ENCODE results near the gene DMD.

Gene DMD

GRCh38 chrX:32614707-32615106 lies 596.6 kb downstream of the DMD start:
- H3K4me1 ChIP-seq = no peaks in the 10 kb centered on the region
- H3K4me3 ChIP-seq = no peak overlapping the region
- H3K36me3 ChIP-seq = no peaks in the 10 kb centered on the region
- peaks cover 64% of the 10 kb centered on the region for H3K27me3 ChIP-seq
- no peak overlapping the region for H3K9ac ChIP-seq
- no peak overlapping the region for H3K4me2 ChIP-seq
- H3K27ac ChIP-seq = no peak overlapping the region
- no peak for TF ChIP-seq Cebpa-rat (IDR thresholded peaks at IDR 0.05)
- H3K9me3 ChIP-seq = peaks cover 3% of the 10 kb centered on the region; the same call in 1 of the 2 replicates
- H4K20me1 ChIP-seq = no peaks in the 10 kb centered on the region

- H4K20me1 ChIP-seq = no peaks in the 10 kb centered on the region
- no peak for TF ChIP-seq Cebpa-rat (IDR thresholded peaks at IDR 0.05)
- peaks cover 63% of the 10 kb centered on the region for H3K27me3 ChIP-seq
- no peak overlapping the region for H3K4me3 ChIP-seq
- no peaks in the 10 kb centered on the region for H3K9me3 ChIP-seq
- no peak overlapping the region for H3K4me2 ChIP-seq
- H3K4me1 ChIP-seq = no peaks in the 10 kb centered on the region
- no peaks in the 10 kb centered on the region for H3K36me3 ChIP-seq
- no peak overlapping the region for H3K9ac ChIP-seq
- no peak overlapping the region for H3K27ac ChIP-seq
Measured at GRCh38 chrX:32599156-32599555, 612.2 kb downstream of the DMD start.

- H3K36me3 ChIP-seq = no peaks in the 10 kb centered on the region
- H3K27me3 ChIP-seq = peaks cover 61% of the 10 kb centered on the region
- H4K20me1 ChIP-seq = no peaks in the 10 kb centered on the region
- H3K4me1 ChIP-seq = no peaks in the 10 kb centered on the region
- no peak overlapping the region for H3K27ac ChIP-seq
- H3K4me2 ChIP-seq = no peak overlapping the region
- no peaks in the 10 kb centered on the region for H3K9me3 ChIP-seq
- no peak overlapping the region for H3K4me3 ChIP-seq
- no peak overlapping the region for H3K9ac ChIP-seq
- TF ChIP-seq Cebpa-rat (IDR thresholded peaks at IDR 0.05) = no peak
Measured at GRCh38 chrX:32598707-32599106, 612.6 kb downstream of the DMD start.

DNA sequence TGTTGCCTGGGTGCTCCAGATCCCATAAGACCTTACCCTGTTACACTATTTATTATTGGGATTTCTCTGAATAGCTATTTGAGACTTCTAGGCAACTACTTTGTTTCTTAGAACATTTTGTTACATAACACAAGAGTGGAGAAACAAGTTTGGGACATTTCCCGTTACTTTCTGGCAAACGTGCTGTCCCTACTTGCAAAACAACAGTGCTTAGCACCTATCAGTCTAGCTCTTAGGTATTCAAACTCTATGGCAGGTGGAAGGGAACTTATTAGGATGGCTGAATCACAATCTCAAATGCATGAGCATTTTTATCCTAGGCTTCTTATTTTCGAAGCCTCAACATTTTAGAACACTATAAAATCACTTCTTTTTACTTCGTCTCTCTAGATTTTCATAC lies 613.6 kb downstream of the DMD start:
- no peak overlapping the region for H3K9ac ChIP-seq
- peaks cover 62% of the 10 kb centered on the region for H3K27me3 ChIP-seq
- H3K9me3 ChIP-seq = peaks cover 5% of the 10 kb centered on the region
- no peak overlapping the region for H3K4me3 ChIP-seq
- no peaks in the 10 kb centered on the region for H3K4me1 ChIP-seq
- H4K20me1 ChIP-seq = no peaks in the 10 kb centered on the region
- no peaks in the 10 kb centered on the region for H3K36me3 ChIP-seq
- TF ChIP-seq Cebpa-rat (IDR thresholded peaks at IDR 0.05) = no peak
- no peak overlapping the region for H3K27ac ChIP-seq
- H3K4me2 ChIP-seq = no peak overlapping the region

GRCh38 chrX:32592786-32593185 lies 618.6 kb downstream of the DMD start:
- Histone ChIP-seq H3K4me1 (no peaks in the 10 kb centered on the region), H3K4me3 (no peak overlapping the region), H3K36me3 (no peaks in the 10 kb centered on the region), H3K4me2 (no peak overlapping the region), H3K27me3 (peaks cover 45% of the 10 kb centered on the region), H3K9me3 (peaks cover 20% of the 10 kb centered on the region), H4K20me1 (no peaks in the 10 kb centered on the region), H3K27ac (no peak overlapping the region), H3K9ac (no peak overlapping the region)
- no peak for TF ChIP-seq Cebpa-rat (IDR thresholded peaks at IDR 0.05)

DNA sequence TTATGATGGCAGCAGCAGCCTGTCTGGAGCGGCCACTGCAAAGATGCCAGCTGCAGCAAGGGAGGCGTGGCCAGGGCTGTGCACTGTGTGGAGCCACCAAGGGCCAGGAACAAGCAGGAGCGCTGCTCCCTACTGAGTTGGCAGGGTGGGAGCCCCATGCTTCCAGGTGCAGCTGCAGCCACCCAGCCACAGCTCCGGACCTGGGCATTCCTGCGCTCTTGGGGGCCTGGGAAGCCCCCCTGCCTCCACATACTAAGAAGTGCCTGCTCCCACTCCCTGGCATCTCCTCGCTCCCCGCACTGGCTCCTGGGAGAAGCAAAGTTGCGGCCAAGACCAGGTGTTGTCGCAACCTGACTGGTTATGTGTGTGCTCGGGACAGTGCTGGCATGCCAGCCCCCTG lies 619.8 kb downstream of the DMD start:
- Histone ChIP-seq H3K9me3 (peaks cover 20% of the 10 kb centered on the region), H3K27me3 (peaks cover 35% of the 10 kb centered on the region), H3K27ac (no peak overlapping the region), H3K9ac (no peak overlapping the region), H3K4me2 (no peak overlapping the region), H3K4me1 (no peaks in the 10 kb centered on the region), H4K20me1 (no peaks in the 10 kb centered on the region), H3K36me3 (no peaks in the 10 kb centered on the region), H3K4me3 (no peak overlapping the region)
- no peak for TF ChIP-seq Cebpa-rat (IDR thresholded peaks at IDR 0.05)

DNA sequence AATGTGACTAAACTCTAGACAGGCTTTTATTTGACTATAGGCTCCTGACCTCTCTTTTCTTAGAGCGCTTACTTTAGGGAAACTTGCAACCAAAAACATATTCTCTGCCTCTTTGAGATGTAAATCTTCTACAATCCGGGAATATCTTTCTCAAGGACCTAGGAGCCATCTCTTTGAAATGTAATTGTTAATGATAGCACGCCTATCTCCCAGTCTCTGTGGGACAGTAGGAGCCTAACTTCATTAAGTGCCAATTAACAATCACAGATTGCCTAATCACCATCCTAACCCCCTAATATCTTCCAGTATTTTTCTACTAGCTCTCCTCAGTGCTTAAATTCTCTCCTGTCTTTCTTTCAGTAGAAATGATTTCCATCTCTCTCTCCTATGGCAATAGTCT lies 628.6 kb downstream of the DMD start:
- Histone ChIP-seq H3K27me3 (peaks cover 55% of the 10 kb centered on the region), H3K4me1 (no peaks in the 10 kb centered on the region), H3K36me3 (no peaks in the 10 kb centered on the region), H3K4me3 (no peak overlapping the region), H3K4me2 (no peak overlapping the region), H4K20me1 (no peaks in the 10 kb centered on the region), H3K9ac (no peak overlapping the region), H3K27ac (no peak overlapping the region), H3K9me3 (no peaks in the 10 kb centered on the region)
- no peak for TF ChIP-seq Cebpa-rat (IDR thresholded peaks at IDR 0.05)

DNA sequence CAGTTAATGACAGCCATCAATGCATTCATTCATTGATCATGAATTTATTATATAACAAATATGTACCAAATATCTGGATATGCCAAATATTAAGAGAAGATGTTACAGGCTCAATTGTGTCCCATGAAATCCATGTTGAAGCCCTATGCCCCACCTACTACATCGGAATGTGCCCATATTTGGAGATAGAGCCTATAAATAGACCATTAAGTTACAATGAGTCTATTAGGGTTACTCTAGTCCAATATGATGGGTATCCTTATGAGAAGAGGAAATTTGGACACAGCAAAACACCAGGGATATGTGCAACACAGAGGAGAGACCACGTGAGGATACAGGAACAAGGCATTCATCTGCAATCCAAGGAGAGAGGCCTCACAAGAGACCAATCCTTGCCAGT lies 634.5 kb downstream of the DMD start:
- Histone ChIP-seq H3K4me3 (no peak overlapping the region), H3K4me2 (no peak overlapping the region), H3K9me3 (no peaks in the 10 kb centered on the region), H4K20me1 (no peaks in the 10 kb centered on the region), H3K27me3 (peaks cover 71% of the 10 kb centered on the region), H3K4me1 (no peaks in the 10 kb centered on the region), H3K9ac (no peak overlapping the region), H3K27ac (no peak overlapping the region), H3K36me3 (no peaks in the 10 kb centered on the region)
- TF ChIP-seq Cebpa-rat (IDR thresholded peaks at IDR 0.05) = no peak

- no peak overlapping the region for H3K4me2 ChIP-seq
- H3K9me3 ChIP-seq = no peaks in the 10 kb centered on the region
- TF ChIP-seq Cebpa-rat (IDR thresholded peaks at IDR 0.05) = no peak
- no peaks in the 10 kb centered on the region for H3K36me3 ChIP-seq
- H3K27me3 ChIP-seq = peaks cover 65% of the 10 kb centered on the region
- no peaks in the 10 kb centered on the region for H4K20me1 ChIP-seq
- H3K27ac ChIP-seq = no peak overlapping the region
- no peak overlapping the region for H3K4me3 ChIP-seq
- H3K4me1 ChIP-seq = no peaks in the 10 kb centered on the region
- H3K9ac ChIP-seq = no peak overlapping the region
Measured at GRCh38 chrX:32572644-32573043, 638.7 kb downstream of the DMD start.

- Histone ChIP-seq H3K36me3 (no peaks in the 10 kb centered on the region), H3K27ac (no peak overlapping the region), H3K4me2 (no peak overlapping the region), H3K4me1 (no peaks in the 10 kb centered on the region), H3K27me3 (peaks cover 68% of the 10 kb centered on the region), H4K20me1 (no peaks in the 10 kb centered on the region), H3K9ac (no peak overlapping the region), H3K4me3 (no peak overlapping the region), H3K9me3 (no peaks in the 10 kb centered on the region)
- no peak for TF ChIP-seq Cebpa-rat (IDR thresholded peaks at IDR 0.05)
Measured at GRCh38 chrX:32571579-32571978, 639.8 kb downstream of the DMD start.

GRCh38 chrX:32562261-32562660 lies 649.1 kb downstream of the DMD start:
- no peak overlapping the region for H3K27ac ChIP-seq
- H3K9me3 ChIP-seq = no peaks in the 10 kb centered on the region
- TF ChIP-seq Cebpa-rat (IDR thresholded peaks at IDR 0.05) = no peak

More at GRCh38 chrX:32562261-32562660, 649.1 kb downstream of the DMD start:
- Histone ChIP-seq H3K27me3 (peaks cover 81% of the 10 kb centered on the region), H4K20me1 (no peaks in the 10 kb centered on the region), H3K9ac (no peak overlapping the region), H3K36me3 (no peaks in the 10 kb centered on the region), H3K4me3 (no peak overlapping the region), H3K4me1 (no peaks in the 10 kb centered on the region), H3K4me2 (no peak overlapping the region)
